Neural crest cell (in vitro differentiated cells): Measurements from ENCODE around the gene RPH3AL. TPM values are rescaled to one million over a fixed set of nuclear protein-coding genes. Genes with fewer than 3 reads are reported as not detected.
A peak's percentile ranks its signal among the peaks of the same experiment; 100 is the strongest.

Experiments
- DNase-seq: peaks from one replicate; pipeline ENCODE4 v3.0.0; 2021; ENCODE audit warnings: low read depth, mixed read lengths, low spot score
- H3K27ac Mint-ChIP-seq: one replicate; pipeline ENCODE4 v1.8.0; 2021; ENCODE audit warnings: mild to moderate bottlenecking, mixed read lengths; ENCODE audit not compliant: unreplicated experiment
- H3K27me3 Mint-ChIP-seq: 2 replicates; pipeline ENCODE4 v1.8.0; 2021; ENCODE audit warnings: low read depth, mild to moderate bottlenecking, mixed read lengths
- H3K36me3 Mint-ChIP-seq: 2 replicates; pipeline ENCODE4 v1.8.0; 2021; ENCODE audit warnings: low read depth, mild to moderate bottlenecking, mixed read lengths
- H3K4me1 Mint-ChIP-seq: 2 replicates; pipeline ENCODE4 v1.8.0; 2021; ENCODE audit warnings: mixed read lengths
- H3K4me3 Mint-ChIP-seq: one replicate; pipeline ENCODE4 v1.8.0; 2021; ENCODE audit warnings: mild to moderate bottlenecking, mixed read lengths
- H3K9me3 Mint-ChIP-seq: 2 replicates; pipeline ENCODE4 v1.8.0; 2021; ENCODE audit warnings: mixed read lengths
- total RNA-seq: library from RNA; stranded (reverse); gene quantifications from 2 replicates; pipeline ENCODE4 v1.2.1, GENCODE V29; 2021
- TF ChIP-seq, protein P1 (sequence below): fragments of 200-600 bp; sonication (generic); conservative IDR thresholded peaks from 2 replicates; pipeline ENCODE4 v1.5.0; 2021; ENCODE audit warnings: antibody characterized with exemption, mild to moderate bottlenecking

RPH3AL gene
- total RNA-seq, 1 donor from 2014 or later: 1.9 TPM

DNA sequence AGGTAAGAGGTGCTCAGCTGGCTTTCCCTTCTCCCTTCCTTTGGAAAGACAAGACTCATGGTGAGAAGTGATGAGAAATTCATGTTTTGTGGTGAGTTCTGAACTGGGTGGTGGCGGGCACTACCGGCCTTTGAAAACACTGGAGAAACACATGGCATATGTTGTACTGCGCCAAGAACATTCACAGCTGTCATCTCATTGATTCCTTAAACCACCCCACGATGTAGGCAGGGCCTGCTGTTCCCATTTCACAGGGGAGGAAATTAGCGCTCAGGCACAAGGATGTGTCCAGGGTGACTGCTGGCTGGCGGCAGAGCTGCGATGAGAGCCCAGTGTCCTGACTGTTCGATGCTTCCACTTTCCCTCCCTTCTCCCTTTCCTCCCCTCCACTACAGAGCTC lies 169.6 kb downstream of the RPH3AL start:
- Mint-ChIP-seq H3K27ac (no peak overlapping the region), H3K4me1 (peaks cover 5% of the 10 kb centered on the region), H3K9me3 (no peaks in the 10 kb centered on the region), H3K4me3 (no peak overlapping the region), H3K27me3 (peaks cover 77% of the 10 kb centered on the region), H3K36me3 (no peaks in the 10 kb centered on the region)
- TF ChIP-seq, protein P1, sequence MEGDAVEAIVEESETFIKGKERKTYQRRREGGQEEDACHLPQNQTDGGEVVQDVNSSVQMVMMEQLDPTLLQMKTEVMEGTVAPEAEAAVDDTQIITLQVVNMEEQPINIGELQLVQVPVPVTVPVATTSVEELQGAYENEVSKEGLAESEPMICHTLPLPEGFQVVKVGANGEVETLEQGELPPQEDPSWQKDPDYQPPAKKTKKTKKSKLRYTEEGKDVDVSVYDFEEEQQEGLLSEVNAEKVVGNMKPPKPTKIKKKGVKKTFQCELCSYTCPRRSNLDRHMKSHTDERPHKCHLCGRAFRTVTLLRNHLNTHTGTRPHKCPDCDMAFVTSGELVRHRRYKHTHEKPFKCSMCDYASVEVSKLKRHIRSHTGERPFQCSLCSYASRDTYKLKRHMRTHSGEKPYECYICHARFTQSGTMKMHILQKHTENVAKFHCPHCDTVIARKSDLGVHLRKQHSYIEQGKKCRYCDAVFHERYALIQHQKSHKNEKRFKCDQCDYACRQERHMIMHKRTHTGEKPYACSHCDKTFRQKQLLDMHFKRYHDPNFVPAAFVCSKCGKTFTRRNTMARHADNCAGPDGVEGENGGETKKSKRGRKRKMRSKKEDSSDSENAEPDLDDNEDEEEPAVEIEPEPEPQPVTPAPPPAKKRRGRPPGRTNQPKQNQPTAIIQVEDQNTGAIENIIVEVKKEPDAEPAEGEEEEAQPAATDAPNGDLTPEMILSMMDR: no peak
- no peak for DNase-seq

DNA sequence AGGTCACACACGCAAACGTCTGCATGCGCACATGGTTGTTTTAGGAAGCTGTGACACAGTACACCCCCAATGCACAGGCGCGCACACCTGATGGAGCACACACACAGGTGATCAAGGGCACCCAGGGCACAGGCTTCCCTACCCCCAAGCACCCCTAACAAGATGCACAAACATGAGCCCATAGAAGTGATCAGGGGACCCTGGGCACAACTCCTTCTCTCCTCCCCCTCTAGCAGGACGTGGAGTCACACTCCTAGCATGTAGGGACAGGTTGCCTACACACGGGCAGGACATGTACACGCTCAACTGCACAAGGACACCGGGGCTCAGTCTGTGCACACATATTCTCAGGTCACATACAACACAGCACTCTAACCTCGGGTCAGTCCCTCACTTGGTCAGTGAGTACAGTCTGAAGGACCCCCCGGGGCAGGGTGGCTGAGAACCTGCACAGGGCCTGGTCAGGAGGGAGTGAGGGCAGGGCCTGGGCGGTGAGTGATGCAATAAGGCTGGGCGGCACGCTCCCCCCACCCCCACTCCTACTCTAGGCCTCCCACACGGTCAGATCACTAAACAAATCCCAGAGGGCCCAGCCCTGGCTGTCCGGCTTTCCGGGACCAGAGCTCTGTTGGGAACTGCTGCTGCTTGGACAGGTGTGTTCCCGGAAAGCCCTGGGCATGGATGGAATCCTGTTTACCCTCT lies 170.4 kb downstream of the RPH3AL start:
- H3K4me1 Mint-ChIP-seq: peaks cover 5% of the 10 kb centered on the region
- H3K27ac Mint-ChIP-seq: no peak overlapping the region
- TF ChIP-seq, protein P1: no peak
- H3K4me3 Mint-ChIP-seq: peak overlapping the region; percentile 74
- peaks cover 84% of the 10 kb centered on the region for H3K27me3 Mint-ChIP-seq
- H3K36me3 Mint-ChIP-seq: no peaks in the 10 kb centered on the region
- DNase-seq: no peak
- no peaks in the 10 kb centered on the region for H3K9me3 Mint-ChIP-seq

DNA sequence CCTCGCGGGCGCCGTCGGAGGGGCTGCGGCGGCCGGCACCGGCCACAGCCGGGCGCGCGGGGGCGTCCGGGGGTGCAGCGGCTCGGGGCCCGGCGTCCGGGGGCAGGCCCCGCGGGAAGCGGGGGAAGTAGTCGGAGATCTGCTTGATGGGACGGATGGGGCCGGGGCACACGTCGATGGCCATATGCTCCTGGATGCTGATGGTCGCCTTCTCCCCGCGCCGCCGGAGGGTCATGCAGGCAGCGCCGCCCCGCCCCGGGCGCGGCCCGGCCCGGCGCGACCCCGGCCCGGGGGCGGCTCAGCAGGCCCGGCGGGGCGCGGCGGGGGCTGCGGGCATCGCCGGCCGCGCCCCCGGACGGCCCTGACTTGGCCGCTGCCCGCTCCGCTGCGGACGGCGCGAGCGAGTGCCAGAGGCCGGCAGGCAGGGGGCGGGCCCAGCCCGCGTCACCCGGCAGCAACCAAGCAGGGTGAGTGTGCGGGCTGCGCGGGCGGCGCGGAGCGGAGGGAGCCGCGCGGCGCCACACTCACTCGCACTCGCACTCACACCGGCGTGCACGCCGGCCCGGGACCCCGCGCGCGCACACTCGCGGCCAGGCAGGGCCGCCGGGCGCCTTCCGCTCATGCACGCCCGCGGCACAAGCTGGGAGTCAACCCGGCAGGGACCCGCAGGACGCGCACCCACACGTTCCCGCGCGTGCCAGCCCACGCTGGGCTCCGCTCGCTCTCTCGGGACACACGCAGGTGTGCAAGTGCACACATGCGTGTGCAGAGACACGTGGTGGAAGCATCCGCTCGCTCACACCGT lies 171.2 kb downstream of the RPH3AL start, which contains the start of gene DOC2B:
DOC2B (minus strand) TSS at position 406 of the 805 bp plus-strand sequence; CDS start at position 235, 171 bp downstream.
- peaks cover 5% of the 10 kb centered on the region for H3K4me1 Mint-ChIP-seq
- DNase-seq: peak; percentile 32
- H3K9me3 Mint-ChIP-seq: no peaks in the 10 kb centered on the region
- H3K36me3 Mint-ChIP-seq: no peaks in the 10 kb centered on the region
- no peak within 1 kb of the TSS for H3K27ac Mint-ChIP-seq
- H3K4me3 Mint-ChIP-seq: peak within 1 kb of the TSS; percentile 74
- TF ChIP-seq, protein P1: no peak
- peaks cover 79% of the 10 kb centered on the region for H3K27me3 Mint-ChIP-seq

DNA sequence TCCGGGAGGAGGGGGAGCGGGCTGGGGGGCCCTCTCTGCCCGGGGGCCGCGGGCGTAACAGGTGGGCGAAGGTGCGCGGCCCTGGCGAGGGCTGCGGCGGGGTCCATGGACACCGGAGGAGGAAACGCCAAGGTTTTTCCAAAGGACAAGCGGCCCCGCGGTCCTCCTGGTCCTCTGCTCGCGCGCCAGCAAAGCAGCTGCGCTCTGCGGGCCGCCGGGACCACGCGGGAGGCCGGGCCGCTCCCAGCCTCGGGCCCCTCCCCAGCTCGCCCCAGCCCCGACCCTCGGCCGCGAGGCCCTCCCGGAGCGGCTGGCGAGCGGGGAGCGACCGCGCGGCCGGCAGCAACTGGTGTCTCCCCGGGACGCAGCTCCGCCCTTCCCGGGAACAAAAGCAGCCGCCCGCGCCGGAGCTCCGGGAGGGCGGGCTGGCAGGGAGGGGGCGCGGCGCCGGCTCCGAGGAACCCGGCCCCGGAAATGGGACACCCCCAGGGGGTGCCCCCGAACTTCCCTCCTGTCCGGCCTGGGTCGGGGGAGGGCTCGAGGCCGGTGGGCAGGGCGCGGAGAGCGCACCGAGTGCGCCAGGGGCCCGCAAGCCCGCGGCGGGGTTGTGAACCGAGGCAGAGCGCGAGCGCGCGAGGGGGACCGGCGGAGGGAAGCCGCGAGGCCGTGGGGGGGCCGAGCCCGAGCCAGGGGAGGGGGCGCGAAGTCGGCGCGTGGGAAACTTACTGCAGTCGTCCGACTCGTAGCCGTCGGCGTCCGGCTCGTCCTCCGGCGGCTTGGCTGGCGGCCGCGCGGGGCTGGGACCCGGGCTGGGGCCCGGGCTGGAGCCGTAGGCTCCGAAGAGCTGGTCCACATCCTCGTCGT lies 172.0 kb downstream of the RPH3AL start:
- peaks cover 71% of the 10 kb centered on the region for H3K27me3 Mint-ChIP-seq
- peaks cover 5% of the 10 kb centered on the region for H3K4me1 Mint-ChIP-seq
- TF ChIP-seq, protein P1: no peak
- no peaks in the 10 kb centered on the region for H3K9me3 Mint-ChIP-seq
- no peaks in the 10 kb centered on the region for H3K36me3 Mint-ChIP-seq
- no peak overlapping the region for H3K4me3 Mint-ChIP-seq
- no peak overlapping the region for H3K27ac Mint-ChIP-seq
- no peak for DNase-seq

DNA sequence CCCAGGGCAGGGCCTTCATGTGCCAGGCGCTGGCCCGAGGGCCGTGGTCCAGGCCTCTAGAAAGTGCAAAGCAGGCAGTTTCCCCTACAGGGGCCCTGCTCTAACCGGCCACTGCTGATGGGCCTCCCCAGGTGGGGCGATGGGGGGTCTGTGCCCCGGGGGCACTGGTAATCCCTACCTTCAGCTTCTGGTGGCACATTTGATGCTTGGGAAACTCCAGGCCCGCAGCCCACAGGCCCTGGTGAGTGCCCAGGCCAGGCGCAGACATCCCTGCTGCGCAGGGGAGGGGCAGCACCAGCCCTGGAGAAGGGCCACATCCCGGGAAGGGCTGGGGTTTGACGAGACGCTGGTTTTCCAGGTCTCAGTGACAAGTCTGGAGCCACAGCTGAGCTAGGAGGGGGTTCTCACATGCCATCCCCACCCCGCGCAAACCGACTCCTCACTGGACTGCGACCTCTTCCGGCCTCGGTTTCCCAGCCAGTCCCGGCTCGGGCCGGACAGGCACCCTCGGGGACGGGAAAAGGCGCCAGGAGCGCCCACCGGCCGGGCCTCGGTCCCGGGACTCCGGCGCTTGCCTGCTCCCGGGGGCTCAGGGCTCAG lies 172.7 kb downstream of the RPH3AL start:
- no peak for DNase-seq
- Mint-ChIP-seq H3K4me1 (peaks cover 5% of the 10 kb centered on the region), H3K27ac (no peak overlapping the region), H3K27me3 (peaks cover 64% of the 10 kb centered on the region), H3K36me3 (no peaks in the 10 kb centered on the region), H3K9me3 (no peaks in the 10 kb centered on the region), H3K4me3 (no peak overlapping the region)
- TF ChIP-seq, protein P1: no peak
